ENCODE measurements around the gene OMA1. TPM values are rescaled to one million over a fixed set of nuclear protein-coding genes. Genes with fewer than 3 reads are reported as not detected.

Gene OMA1
- total and polyA plus RNA-seq, 2 of the 4 experiments (the other 2 are of a cell fraction): 5.9 to 6.4 TPM

- Histone ChIP-seq H4K5ac (ENCODE audit: low read depth, low read length) (no peak overlapping the region), H3K36me3 (ENCODE audit: control insufficient read depth, insufficient read depth, low read length) (no peaks in the 10 kb centered on the region), H3K14ac (replicated peaks; ENCODE audit: low read depth, low read length) (no peak overlapping the region), H3K56ac (ENCODE audit: extremely low read depth, insufficient read depth, low read length) (no peak overlapping the region), H2AFZ (replicated peaks; ENCODE audit: low read length, poor library complexity) (no peak overlapping the region), H3K27ac (ENCODE audit: insufficient read depth, low read length) (no peak overlapping the region), H2AK5ac (ENCODE audit: low read depth, low read length) (no peak overlapping the region), H4K91ac (ENCODE audit: insufficient read depth, low read depth, low read length) (no peak overlapping the region), H3K9ac (ENCODE audit: low read depth, low read length) (no peak overlapping the region), H2AK9ac (replicated peaks; ENCODE audit: low read depth, low read length, poor library complexity) (no peak overlapping the region), H3K27me3 (ENCODE audit: control insufficient read depth, insufficient read depth, low read length) (peaks cover 2% of the 10 kb centered on the region), H3K79me1 (ENCODE audit: low read depth in 1 of 2, low read length in 2 of 2) (no peaks in the 10 kb centered on the region), H2BK20ac (ENCODE audit: low read depth, low read length) (no peak overlapping the region), H2BK120ac (ENCODE audit: low read depth, low read length) (no peak overlapping the region), H3K4me2 (ENCODE audit: low read depth, low read length) (no peak overlapping the region), H3K23ac (ENCODE audit: low read depth, low read length) (no peak overlapping the region), H3K18ac (ENCODE audit: low read depth, low read length) (no peak overlapping the region), H4K8ac (ENCODE audit: low read depth in 2 of 2, low read length in 2 of 2) (no peak overlapping the region), H4K20me1 (ENCODE audit: insufficient read depth, low read length) (no peaks in the 10 kb centered on the region), H3K9me3 (ENCODE audit: control insufficient read depth, insufficient read depth, low read length) (no peaks in the 10 kb centered on the region), H3K4ac (ENCODE audit: low read depth, low read length) (no peak overlapping the region), H2BK15ac (ENCODE audit: low read depth, low read length) (no peak overlapping the region), H3K9me1 (ENCODE audit: insufficient read depth, low read length) (no peaks in the 10 kb centered on the region), H3K4me3 (ENCODE audit: insufficient read depth, low read depth, low read length) (no peak overlapping the region), H3K4me1 (ENCODE audit: control insufficient read depth, insufficient read depth, low read length) (no peaks in the 10 kb centered on the region), H2BK5ac (ENCODE audit: low read depth, low read length, poor library complexity, severe bottlenecking) (no peak overlapping the region)
- CTCF ChIA-PET: no interaction called here
- WGBS, 2 experiments (ENCODE audit: extremely low coverage in 2 of 2, insufficient read length in 1 of 2): no CpG with 5 or more reads among the region's 6 CpGs
- BruUV-seq (replicated peaks): no TSS peak
- DNase-seq (no peak), ATAC-seq (ENCODE audit: low read depth) (no peak)
- TF ChIP-seq RCOR1 (IDR thresholded peaks at IDR 0.05; ENCODE audit: insufficient replicate concordance, low read length) (no peak), NFE2L2 (IDR thresholded peaks at IDR 0.05; ENCODE audit: low read depth, low read length) (no peak), USF2 (IDR thresholded peaks at IDR 0.05; ENCODE audit: low read depth, low read length) (no peak), MAFK (IDR thresholded peaks at IDR 0.05; ENCODE audit: low read depth, low read length) (no peak), CTCF (conservative IDR thresholded peaks at IDR 0.05; ENCODE audit: low read depth, low read length) (no peak), ELK1 (IDR thresholded peaks at IDR 0.05; ENCODE audit: borderline replicate concordance, low read depth, low read length) (no peak), FOS (IDR thresholded peaks at IDR 0.05; ENCODE audit: low read depth, low read length) (no peak), SMC3 (IDR thresholded peaks at IDR 0.05; ENCODE audit: low read depth, low read length) (no peak), RAD21 (IDR thresholded peaks at IDR 0.05; ENCODE audit: low read length) (no peak), MAZ (IDR thresholded peaks at IDR 0.05; ENCODE audit: borderline replicate concordance, low read depth, low read length) (no peak), CEBPB (IDR thresholded peaks at IDR 0.05; ENCODE audit: low read depth, low read length) (no peak)
- dilution Hi-C loops (cut with HindIII; ENCODE audit: low sequenced_read_pairs, unreplicated experiment): no loop called here
- in situ Hi-C loops (cut with MboI; ENCODE audit: low sequenced_read_pairs): no loop called here
- POLR2A ChIA-PET (ENCODE audit: unreplicated experiment): no interaction called here
- intact Hi-C loops (cut with micrococcal nuclease): no loop called here
Measured at GRCh38 chr1:58442114-58442513, 104.4 kb downstream of the OMA1 start.

All from IMR-90 (cell line).